Activated CD4-positive, CD25-positive, alpha-beta regulatory T cell treated with anti-CD3 and anti-CD28 coated beads, Interleukin-2, amount 50 U/mL, for 24 hours (primary cell): ENCODE results near the gene NFYA.
"Not testable (repeated sequence)": the region's sequence is repeated elsewhere in the genome, so short reads cannot be mapped to it uniquely, and the experiment has no call there.

Source experiments
- ATAC-seq, 2 donors: fragments of 150-1000 bp; cut with Tn5 transposase; one replicate each; pipeline ENCODE4 v1.10.0; 2021; ENCODE audit warnings: mild to moderate bottlenecking in 1 of 2, moderate library complexity in 1 of 2

NFYA gene

DNA sequence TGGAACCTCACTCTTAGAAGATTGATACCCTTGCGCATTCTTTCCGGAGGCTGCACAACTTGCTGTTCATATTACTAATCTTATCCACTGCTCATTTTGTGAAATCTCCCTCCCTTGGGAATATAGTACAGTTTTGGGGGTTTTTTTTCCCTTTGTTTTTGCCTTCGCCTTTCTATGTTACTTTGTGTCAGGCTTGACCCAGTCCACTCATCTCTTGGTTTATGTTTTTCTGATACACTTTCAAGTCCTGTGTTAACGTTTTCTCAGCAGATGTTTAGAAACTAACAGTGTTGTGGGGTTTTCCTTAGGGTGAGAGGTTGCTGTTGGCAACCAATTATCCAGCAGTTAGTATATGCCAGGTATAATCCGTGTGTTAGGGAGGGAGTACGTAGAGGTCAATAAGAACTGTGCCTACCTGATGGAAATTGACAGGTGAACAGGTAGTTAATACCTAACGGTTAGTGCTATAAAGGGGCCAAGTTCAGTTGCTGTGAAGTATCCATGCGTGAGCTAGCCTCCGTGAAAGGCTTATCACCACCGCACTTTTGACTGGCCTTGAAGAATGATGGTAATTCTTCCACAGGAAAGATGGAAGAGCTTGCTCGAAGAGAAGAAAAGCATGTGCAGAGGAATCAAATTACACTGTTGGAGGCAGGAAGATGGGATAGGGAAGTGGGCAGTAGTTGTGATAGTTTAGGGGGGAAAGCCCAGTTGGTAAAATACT lies 1.4 kb downstream of the NFYA start:
- no peak for ATAC-seq

DNA sequence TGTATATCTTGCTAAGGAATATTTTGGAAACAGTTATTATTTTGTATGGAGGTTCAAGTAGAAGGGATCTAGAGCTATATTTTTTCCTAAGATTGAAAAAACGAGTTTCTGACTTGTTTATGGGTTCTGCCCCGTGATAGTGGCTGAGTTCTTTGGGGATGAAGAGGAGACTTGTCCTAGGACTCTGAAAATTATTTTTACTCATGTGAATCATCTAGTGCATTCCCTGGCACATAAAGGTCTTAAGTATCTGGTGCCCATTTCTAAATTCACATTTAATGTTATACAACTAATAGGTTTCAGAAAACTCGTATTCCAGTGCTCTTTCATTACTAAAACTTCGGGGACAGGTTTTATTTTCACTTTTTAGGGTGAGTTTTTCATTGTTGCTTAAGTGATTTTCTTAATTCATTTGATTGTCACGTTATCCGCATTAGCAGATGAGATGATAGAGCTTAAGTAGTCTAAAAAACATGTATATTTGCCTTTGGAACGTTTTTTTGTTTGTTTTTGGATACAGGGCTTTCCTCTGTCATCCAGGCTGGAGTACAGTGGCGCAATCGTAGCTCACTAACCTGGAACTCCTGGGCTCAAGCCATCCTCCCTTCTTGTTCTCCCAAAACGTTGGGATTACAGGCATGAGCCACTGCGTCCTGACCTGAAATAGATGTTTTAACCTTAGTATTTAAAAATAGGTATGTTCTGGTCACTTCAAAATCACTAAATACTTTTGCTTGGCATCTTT lies 2.1 kb downstream of the NFYA start:
- no peak for ATAC-seq

DNA sequence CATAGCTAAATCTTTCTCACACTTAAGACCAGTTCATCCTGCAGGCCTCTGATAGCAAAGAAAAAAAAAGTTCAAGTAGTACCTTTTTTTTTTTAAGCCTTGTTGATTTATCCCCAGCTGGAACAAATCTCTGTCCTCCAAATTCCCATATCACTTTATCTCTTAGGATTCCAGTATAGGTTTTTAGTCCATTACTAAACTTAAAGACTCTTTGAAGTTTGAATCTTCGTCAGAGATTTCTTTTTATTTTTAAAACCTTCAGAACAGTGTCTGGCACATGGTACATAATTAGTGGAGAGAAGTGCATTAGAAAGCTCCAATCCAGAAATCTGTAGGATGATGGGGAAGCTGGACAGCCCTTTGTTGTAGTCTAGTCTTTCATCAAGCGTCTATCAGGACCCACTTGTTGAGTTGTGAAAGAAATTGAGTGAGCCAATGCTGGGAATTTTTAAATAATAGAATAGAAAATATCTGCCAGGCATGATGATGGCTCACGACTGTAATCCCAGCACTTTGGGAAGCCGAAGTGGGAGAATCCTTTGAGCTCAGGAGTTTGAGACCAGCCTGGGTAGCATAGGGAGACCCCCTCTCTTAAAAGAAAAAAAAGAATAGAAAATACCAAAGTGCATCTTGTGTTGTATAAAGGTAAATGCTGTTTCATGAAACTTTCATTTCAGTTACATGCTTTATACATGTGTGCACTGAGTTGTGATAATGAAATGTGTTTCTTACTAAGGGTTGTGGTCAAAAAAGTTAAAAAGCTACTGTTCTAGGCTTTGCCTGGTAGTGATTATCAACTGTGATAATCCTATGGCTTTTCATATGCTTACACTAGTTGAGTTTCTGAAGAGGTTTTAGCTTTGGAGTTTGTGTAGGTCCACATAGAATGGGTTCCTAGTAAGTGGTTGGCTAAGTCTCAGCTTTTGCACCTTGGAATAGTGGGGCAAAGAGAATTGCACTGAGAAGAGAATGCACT lies 3.2 kb downstream of the NFYA start:
- ATAC-seq, result no peak

- ATAC-seq, result no peak
Observed at GRCh38 chr6:41077536-41077935, 4.8 kb downstream of the NFYA start.

DNA sequence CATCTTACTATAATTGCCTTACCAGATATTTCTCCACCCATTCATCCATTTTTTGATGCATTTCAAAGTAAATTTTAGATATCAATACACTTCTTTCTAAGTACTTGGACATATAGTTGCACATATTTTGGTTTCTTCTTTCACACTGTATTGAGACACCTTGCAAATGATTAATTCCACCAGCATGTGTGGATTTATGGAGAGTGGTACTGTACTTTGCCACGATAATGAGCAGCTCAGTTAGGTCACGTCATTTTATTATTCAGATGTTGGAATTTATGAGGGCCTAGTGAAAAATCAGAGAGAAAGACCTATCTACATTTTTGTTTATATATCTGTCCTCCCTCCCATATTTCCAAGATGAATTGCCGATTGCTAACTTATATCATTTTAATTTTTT lies 5.3 kb downstream of the NFYA start:
- no peak for ATAC-seq

- ATAC-seq, result no peak
Observed at GRCh38 chr6:41079080-41079479, 6.3 kb downstream of the NFYA start.

GRCh38 chr6:41080621-41081020 lies 7.8 kb downstream of the NFYA start:
- no peak for ATAC-seq

GRCh38 chr6:41083072-41083471 lies 10.3 kb downstream of the NFYA start:
- no peak for ATAC-seq

DNA sequence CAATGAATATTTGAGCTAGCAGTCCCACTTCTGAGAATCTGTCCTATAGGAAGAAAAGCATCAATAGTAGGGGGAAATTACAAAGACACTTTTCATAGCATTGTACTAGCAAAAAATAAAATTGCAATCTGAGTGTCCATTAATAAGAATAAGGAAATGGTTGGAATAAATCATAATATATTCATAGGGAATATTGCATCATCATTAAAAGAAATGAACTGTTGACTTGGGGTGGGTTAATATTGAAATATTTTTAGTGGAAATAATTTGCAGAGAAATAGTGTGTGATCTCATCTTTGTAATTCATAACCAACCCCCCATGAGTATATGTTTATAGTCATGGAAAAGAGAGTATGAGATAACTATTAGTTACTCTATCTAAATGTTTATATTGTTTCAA lies 12.4 kb downstream of the NFYA start:
- no peak for ATAC-seq

GRCh38 chr6:41088451-41088850 lies 15.7 kb downstream of the NFYA start:
- ATAC-seq, result no peak

GRCh38 chr6:41090841-41091761 lies 18.3 kb downstream of the NFYA start:
- ATAC-seq, result no peak

DNA sequence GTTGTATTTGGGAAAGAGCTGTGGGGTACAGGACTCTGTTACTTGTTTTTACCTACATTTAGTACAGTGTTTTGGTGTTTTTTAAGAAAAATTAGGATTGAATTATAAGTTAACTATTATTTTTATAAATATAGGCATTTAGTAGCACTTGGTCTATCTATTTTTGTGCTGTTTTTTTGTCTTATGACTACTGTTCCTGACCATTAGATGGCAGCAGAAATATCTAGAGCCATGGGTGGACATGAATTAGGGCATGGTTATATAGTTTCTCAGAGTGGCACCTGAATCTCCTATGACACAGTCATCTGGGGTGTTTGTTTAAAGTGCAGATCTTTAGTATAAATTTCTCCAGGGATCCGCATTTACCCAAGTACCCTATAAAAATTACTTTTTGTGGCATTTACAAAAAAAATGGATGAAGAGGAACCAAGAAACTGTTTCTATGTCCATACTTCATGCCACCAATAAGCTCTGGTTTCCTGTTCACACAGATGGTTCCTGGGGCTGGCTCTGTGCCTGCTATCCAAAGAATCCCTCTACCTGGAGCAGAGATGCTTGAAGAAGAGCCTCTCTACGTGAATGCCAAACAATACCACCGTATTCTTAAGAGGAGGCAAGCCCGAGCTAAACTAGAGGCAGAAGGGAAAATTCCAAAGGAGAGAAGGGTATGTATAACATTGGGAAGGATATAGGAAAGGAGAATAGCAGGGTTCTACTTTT lies 19.8 kb downstream of the NFYA start:
- ATAC-seq, result no peak

- ATAC-seq, result no peak
Observed at GRCh38 chr6:41093729-41094128, 21.0 kb downstream of the NFYA start.

DNA sequence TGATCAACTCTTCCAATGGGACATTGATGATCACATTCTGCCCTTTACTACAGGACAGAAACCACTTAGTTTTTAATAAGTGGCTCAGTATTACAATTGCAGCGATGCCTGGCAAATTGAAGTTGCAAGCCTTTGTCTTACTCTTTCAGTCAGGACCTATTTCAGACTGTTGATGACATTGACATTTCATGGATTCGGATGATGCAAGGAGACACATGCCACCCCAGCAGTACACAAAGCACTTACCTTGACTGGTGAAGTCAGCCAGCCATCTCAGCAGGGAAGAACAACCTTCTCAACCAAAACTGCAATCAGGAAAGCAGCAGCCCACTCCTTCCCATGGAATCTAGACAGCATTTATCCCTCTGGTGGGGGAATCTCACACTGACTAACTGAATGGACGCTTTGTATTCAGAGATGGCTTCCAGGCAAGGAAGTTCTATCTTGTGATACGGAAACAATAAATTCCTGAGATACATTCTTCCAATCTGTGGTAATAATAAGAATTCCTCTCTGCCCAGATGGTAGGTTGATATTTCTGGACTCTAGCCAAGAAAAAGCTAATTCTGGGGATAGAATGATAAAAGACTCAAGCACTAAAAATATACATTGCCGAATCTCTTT lies 24.8 kb downstream of the NFYA start:
- ATAC-seq, result no peak

- no peak for ATAC-seq
Observed at GRCh38 chr6:41098366-41098765, 25.6 kb downstream of the NFYA start.

GRCh38 chr6:41100871-41101287 lies 28.1 kb downstream of the NFYA start:
- peak in 1 of 2 donors; percentile 73 for ATAC-seq

- no peak for ATAC-seq
Observed at GRCh38 chr6:41103847-41104246, 31.1 kb downstream of the NFYA start.

GRCh38 chr6:41111017-41111416 lies 38.2 kb downstream of the NFYA start:
- ATAC-seq, result no peak

- not testable (repeated sequence) for ATAC-seq
Observed at GRCh38 chr6:41115027-41115426, 42.3 kb downstream of the NFYA start.

DNA sequence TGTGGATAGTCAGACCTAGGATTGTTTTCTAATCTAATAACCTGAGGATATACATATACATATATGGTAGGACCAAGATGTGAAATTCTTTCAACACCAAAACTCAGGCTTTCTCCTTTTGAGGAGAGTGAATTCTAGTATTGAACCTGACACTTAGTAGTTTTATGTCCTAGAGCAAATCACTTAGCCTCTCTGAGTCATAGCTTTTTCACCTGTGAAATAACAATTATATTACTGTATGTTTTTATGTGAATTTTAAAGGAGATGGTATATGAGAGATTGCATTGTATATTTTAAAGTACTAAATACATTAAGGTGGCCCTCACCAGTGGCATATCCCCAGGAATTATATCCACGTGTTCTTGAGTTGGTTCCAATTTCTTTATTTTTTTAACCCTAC lies 46.7 kb downstream of the NFYA start:
- no peak for ATAC-seq

GRCh38 chr6:41120058-41120457 lies 47.3 kb downstream of the NFYA start:
- no peak for ATAC-seq
